Activated CD4-positive, CD25-positive, alpha-beta regulatory T cell (primary cell): Measurements from ENCODE around the gene PROKR2.

ENCODE experiments used
- DNase-seq, 4 experiments: peaks; one replicate each; lab custom pipeline; 2025; lab: John Stamatoyannopoulos, UW

Gene PROKR2

DNA sequence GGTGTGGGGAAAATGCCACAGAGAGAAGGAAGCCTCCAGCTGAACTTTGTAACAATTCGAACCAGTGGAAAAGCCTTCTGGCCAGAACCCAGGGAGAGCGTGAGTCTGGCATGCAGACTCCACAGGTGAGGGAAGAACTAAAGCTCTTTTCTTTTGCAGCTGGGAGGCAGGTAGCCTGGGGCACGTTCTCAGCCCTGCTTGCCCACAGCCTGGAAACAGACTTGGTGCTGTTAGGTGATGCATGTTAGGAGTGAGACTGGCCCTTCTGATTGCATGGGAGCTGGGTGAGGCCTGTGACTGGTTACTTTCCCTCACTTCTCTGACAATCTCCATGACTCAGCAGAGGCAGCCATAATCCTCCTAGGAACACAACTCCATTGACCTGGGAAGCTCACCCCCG lies 34.2 kb downstream of the PROKR2 start:
- DNase-seq: no peak

DNA sequence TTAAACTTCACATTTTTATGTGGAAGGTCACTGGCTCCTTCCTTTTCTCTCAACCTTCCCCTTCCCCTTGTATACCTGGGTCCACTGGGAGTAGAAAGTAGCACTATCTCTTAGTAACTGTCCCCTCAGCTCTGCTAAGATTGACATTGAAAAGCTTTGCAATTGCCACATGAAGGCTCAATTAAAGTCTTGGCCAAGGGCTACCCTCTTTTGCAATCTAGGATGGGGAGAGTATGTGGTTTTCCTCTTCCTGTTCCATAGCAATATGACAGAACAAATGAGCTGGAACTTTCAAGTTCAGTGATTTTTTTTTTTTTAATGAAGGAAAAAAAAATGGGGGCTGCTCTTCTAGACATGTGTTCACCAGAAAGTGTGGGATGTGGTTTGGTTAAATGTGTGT lies 37.1 kb downstream of the PROKR2 start:
- DNase-seq: no peak

DNA sequence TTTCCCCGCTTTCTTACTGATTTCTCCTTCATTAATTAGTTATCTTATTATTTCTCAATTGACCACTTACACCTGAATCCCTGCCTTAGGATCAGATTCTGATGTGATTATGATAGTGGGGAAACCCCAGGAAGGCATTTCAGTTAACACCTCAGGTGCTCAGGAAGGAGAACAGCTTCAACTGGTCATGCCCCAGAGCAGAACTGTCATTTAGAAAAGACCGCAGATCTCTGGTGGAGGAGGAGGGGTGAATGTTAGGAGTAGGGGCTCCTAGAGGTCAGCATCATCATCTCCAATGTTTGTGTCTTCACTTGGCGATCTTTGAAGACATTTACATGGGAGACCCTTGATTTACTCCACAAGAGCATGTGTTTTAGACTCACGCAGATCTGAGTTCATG lies 44.5 kb downstream of the PROKR2 start:
- DNase-seq: no peak

DNA sequence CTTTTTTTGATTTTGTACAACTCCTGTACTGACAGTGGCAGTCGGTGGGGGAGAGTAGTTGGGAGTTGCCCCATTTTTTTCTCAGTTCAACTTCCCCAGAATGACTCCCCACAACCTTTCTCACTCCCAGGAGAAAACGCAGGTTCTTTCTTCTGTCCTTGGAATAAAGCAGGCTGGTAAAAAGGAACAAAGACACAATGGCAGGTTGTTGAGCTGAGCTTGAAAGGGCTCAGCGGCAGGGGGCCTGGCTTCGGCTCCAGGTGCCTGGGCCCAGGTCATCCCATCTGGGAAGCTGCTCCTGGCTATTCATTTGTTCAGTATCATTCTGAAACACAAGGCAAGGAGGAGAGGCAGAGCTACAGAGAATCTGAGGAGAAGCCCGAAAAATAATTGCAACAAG lies 46.2 kb downstream of the PROKR2 start:
- no peak for DNase-seq

DNA sequence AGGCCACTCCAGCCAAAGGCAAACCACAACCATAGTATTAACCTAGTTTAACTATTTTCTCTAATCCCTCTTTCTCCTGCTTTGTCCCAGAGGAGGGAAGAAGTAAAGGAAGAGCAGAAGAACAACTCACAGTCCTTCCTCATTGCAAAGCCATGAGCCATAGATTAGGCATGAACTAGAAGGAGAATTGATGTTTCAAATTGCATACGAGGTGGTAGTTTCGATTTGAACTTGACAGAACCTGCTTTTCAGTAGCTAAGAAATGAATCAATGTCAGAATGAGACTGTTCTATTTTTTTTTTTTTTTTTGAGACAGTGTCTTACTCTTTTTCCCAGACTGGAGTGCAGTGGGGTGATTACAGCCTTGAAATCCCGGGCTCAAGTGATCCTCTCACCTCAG lies 48.3 kb downstream of the PROKR2 start:
- no peak for DNase-seq

DNA sequence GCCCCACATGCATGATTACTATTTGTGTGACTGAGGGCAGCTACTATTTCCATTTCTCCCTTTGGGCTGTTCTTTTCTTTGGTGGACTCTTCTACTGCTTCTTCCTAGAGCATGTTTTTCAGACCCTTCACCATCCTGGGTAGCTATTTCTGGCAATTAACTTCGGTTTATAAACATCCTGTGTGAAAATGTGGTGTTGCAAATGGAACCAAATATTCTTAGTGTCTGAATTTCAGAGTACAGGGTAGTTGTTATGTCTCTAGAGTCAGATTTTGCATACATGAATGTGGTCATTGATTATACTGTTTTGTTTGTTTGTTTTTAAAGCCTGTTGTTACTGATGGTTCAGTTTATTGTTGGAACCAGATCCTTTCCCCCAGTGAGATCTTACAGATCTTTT lies 49.7 kb downstream of the PROKR2 start:
- DNase-seq: no peak
